ENCODE results near the gene DIPK1A. TPM values are rescaled to one million over a fixed set of nuclear protein-coding genes. Genes with fewer than 3 reads are reported as not detected.

The DIPK1A gene
- total RNA-seq, 1 experiment from 2014 or later: 4.8 TPM

- TF ChIP-seq PRDM15 (CRISPR knock-in tag; IDR thresholded peaks at IDR 0.05): no peak
- TF ChIP-seq HMGXB4 (CRISPR knock-in tag; IDR thresholded peaks at IDR 0.05): peak; percentile 99
- 0 out of 2 replicates have a peak, but pooled peaks have one; percentile 47 for TF ChIP-seq MLX (CRISPR knock-in tag; IDR thresholded peaks at IDR 0.05)
- no peak for TF ChIP-seq MXD4 (CRISPR knock-in tag; IDR thresholded peaks at IDR 0.05; ENCODE audit: borderline replicate concordance)
- TF ChIP-seq USF2 (CRISPR knock-in tag; IDR thresholded peaks at IDR 0.05): peak; percentile 68
- TF ChIP-seq RELA (CRISPR knock-in tag; IDR thresholded peaks at IDR 0.05; ENCODE audit: borderline replicate concordance): peak; percentile 78; the same call in 1 of the 2 replicates
- no peak for TF ChIP-seq ATF2 (CRISPR knock-in tag; IDR thresholded peaks at IDR 0.05; ENCODE audit: borderline replicate concordance, low read depth)
- TF ChIP-seq SMAD4 (CRISPR knock-in tag; IDR thresholded peaks at IDR 0.05): peak; percentile 86
- peak; percentile 72; the same call in 1 of the 2 replicates for TF ChIP-seq E2F4 (CRISPR knock-in tag; IDR thresholded peaks at IDR 0.05; ENCODE audit: borderline replicate concordance, low read depth)
- 0 out of 2 replicates have a peak, but pooled peaks have one; percentile 50 for TF ChIP-seq ATF1 (CRISPR knock-in tag; IDR thresholded peaks at IDR 0.05)
- no peak for TF ChIP-seq ZNF423 (CRISPR knock-in tag; IDR thresholded peaks at IDR 0.05)
- 0 out of 2 replicates have a peak, but pooled peaks have one; percentile 47 for TF ChIP-seq TEAD4 (CRISPR knock-in tag; IDR thresholded peaks at IDR 0.05)
- TF ChIP-seq ZBTB43 (CRISPR knock-in tag; IDR thresholded peaks at IDR 0.05): no peak
- TF ChIP-seq CDX4 (CRISPR knock-in tag; IDR thresholded peaks at IDR 0.05; ENCODE audit: borderline replicate concordance): no peak
- TF ChIP-seq E2F5 (CRISPR knock-in tag; IDR thresholded peaks at IDR 0.05): no peak
- TF ChIP-seq SMAD3 (CRISPR knock-in tag; IDR thresholded peaks at IDR 0.05; ENCODE audit: borderline replicate concordance): peak; percentile 80
- no peak for TF ChIP-seq GTF2I (CRISPR knock-in tag; conservative IDR thresholded peaks at IDR 0.05)
- peak; percentile 64 for TF ChIP-seq USF1 (CRISPR knock-in tag; IDR thresholded peaks at IDR 0.05)
Measured at GRCh38 chr1:92831762-92832536, 129.3 kb downstream of the DIPK1A start, which contains the start of gene RPL5 (continued).
